T-helper 1 cell treated with Interleukin-12 subunit alpha and Interleukin-12 subunit beta and Interleukin-4 antibody, amounts not matched to agents 30 μg/mL and 1 μg/mL, for 36 hours (primary cell): Measurements from ENCODE around the gene ZFHX3.
A peak's percentile ranks its signal among the peaks of the same experiment; 100 is the strongest.

Experiments
- H3K27ac Mint-ChIP-seq: one replicate; pipeline ENCODE4 v1.8.0; 2021; ENCODE audit warnings: mild to moderate bottlenecking, mixed read lengths
- H3K27me3 Mint-ChIP-seq: one replicate; pipeline ENCODE4 v1.8.0; 2021; ENCODE audit warnings: low read depth, mixed read lengths
- H3K36me3 Mint-ChIP-seq: one replicate; pipeline ENCODE4 v1.8.0; 2021; ENCODE audit warnings: low read depth, mixed read lengths
- H3K4me1 Mint-ChIP-seq: one replicate; pipeline ENCODE4 v1.8.0; 2021; ENCODE audit warnings: low read depth, mixed read lengths
- H3K4me3 Mint-ChIP-seq: one replicate; pipeline ENCODE4 v1.8.0; 2021; ENCODE audit warnings: mild to moderate bottlenecking, moderate library complexity, mixed read lengths
- H3K9me3 Mint-ChIP-seq: one replicate; pipeline ENCODE4 v1.8.0; 2021; ENCODE audit warnings: mixed read lengths

Gene ZFHX3

GRCh38 chr16:72921620-72922019 lies 126.3 kb downstream of the ZFHX3 start:
- Mint-ChIP-seq H3K27ac (peak overlapping the region; percentile 86), H3K4me1 (peaks cover 21% of the 10 kb centered on the region), H3K27me3 (peaks cover 6% of the 10 kb centered on the region)

GRCh38 chr16:72921106-72921505 lies 126.8 kb downstream of the ZFHX3 start:
- Mint-ChIP-seq H3K4me1 (peaks cover 21% of the 10 kb centered on the region), H3K9me3 (peaks cover 7% of the 10 kb centered on the region), H3K27me3 (peaks cover 6% of the 10 kb centered on the region), H3K4me3 (peak overlapping the region; percentile 71), H3K36me3 (peaks cover 2% of the 10 kb centered on the region), H3K27ac (peak overlapping the region; percentile 86)

More at GRCh38 chr16:72921620-72922019, 126.3 kb downstream of the ZFHX3 start:
- H3K4me3 Mint-ChIP-seq = peak overlapping the region; percentile 71
- H3K36me3 Mint-ChIP-seq = peaks cover 2% of the 10 kb centered on the region
- peaks cover 7% of the 10 kb centered on the region for H3K9me3 Mint-ChIP-seq

DNA sequence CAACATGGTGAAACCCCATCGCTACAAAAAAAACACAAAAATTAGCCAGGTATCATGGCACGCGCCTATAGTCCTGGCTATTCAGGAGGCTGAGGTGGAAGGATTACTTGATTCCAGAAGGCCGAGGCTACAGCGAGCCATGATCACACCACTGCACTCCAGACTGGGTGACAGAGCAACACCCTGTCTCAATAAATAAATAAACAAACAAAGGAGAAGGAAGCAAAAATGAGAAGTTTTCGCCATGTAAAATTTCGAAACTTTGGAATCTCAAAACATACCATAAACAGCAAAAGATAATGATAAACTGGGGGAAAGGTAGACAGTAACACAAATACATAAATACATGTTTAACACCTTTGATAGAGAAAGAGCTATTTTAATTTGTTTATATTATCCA lies 130.9 kb downstream of the ZFHX3 start:
- Mint-ChIP-seq H3K27me3 (peaks cover 10% of the 10 kb centered on the region), H3K27ac (no peak overlapping the region), H3K4me3 (no peak overlapping the region), H3K36me3 (peaks cover 2% of the 10 kb centered on the region), H3K9me3 (peaks cover under 1% of the 10 kb centered on the region), H3K4me1 (peaks cover 13% of the 10 kb centered on the region)

DNA sequence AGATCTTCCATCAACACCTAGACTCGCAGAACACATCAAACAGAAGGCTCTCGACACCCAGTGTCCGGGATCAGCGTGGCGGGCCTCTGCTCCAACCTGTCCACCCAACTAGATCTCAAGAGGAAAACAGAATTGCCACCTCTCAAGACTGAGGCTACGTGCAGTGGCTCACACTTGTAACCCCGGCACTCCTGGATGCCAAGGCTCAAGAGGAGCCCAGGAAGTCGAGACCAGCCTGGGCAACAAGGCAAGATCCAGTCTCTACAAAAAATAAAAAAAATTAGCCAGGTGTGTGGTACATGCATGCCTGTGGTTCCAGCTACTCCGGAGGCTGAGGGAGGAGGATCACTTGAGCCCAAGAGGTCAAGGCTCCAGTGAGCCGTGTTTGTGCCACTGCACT lies 132.6 kb downstream of the ZFHX3 start:
- Mint-ChIP-seq H3K4me3 (no peak overlapping the region), H3K27ac (no peak overlapping the region), H3K36me3 (peaks cover 2% of the 10 kb centered on the region), H3K9me3 (no peaks in the 10 kb centered on the region), H3K27me3 (peaks cover 18% of the 10 kb centered on the region), H3K4me1 (peaks cover 5% of the 10 kb centered on the region)

DNA sequence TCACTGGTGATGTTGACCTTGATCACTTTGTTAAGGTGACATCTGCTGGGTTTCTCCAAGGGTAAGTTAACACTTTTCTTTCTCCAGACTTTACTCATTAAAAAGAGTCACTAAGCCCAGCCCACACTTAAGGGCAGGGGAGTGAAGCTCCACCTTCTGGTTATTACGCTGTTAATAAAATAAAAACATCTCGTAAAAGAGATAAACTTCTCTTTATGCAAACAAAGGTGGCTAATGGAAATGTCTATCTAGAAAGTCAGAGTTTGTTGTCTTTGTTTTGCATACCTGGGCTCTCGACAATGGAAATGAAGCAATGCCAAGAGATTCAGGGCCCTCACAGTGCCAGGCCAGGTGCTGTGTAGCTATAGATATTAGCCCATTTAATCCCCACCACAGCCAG lies 134.4 kb downstream of the ZFHX3 start:
- peaks cover 1% of the 10 kb centered on the region for H3K4me1 Mint-ChIP-seq

DNA sequence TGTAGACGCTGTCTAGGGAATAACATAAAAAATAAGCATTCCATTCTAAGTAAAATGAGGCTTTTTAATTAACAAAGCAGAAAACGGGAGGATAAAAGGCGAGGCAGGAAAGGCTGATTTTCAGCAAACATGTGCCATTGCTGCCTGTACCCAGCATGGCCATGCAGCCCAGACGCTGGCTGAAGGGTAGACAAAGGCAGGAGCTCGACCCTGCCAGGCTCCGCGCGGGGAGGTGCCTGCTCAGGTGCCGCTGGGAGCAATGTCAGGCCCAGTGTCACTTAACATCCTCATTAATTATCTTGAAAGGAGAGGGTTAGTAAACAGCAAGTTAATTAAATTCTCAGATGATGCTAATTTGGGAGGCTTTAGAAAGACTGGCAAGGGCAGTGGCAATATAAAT lies 136.0 kb downstream of the ZFHX3 start:
- Mint-ChIP-seq H3K9me3 (no peaks in the 10 kb centered on the region), H3K36me3 (no peaks in the 10 kb centered on the region), H3K27ac (no peak overlapping the region), H3K27me3 (peaks cover 18% of the 10 kb centered on the region), H3K4me1 (no peaks in the 10 kb centered on the region), H3K4me3 (no peak overlapping the region)

More for the DNA sequence above, 134.4 kb downstream of the ZFHX3 start:
- Mint-ChIP-seq H3K27me3 (peaks cover 20% of the 10 kb centered on the region), H3K27ac (no peak overlapping the region), H3K9me3 (no peaks in the 10 kb centered on the region), H3K36me3 (peaks cover 2% of the 10 kb centered on the region), H3K4me3 (no peak overlapping the region)

DNA sequence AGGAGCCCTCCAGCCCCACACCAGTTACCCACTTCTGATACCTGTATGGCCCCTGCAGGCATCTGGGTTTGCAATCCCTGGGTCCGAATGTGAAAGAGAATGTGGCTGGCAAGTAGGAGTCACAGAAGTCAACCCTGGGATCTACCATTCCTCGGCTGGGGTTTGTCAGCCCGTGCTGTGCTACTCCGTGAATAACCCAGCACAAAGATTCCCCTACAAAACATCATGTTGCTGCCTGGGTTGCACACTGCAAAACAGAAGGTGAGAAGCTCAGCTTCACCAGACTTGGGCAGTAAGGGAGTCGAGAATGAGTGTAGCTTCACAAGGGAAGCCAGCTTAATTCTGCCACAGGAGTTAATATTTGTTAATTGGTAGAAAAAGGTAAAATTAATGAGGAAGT lies 137.1 kb downstream of the ZFHX3 start:
- peaks cover 17% of the 10 kb centered on the region for H3K27me3 Mint-ChIP-seq
- H3K4me3 Mint-ChIP-seq = no peak overlapping the region
- H3K27ac Mint-ChIP-seq = no peak overlapping the region
- no peaks in the 10 kb centered on the region for H3K36me3 Mint-ChIP-seq
- no peaks in the 10 kb centered on the region for H3K9me3 Mint-ChIP-seq
- no peaks in the 10 kb centered on the region for H3K4me1 Mint-ChIP-seq

GRCh38 chr16:72910381-72910780 lies 137.5 kb downstream of the ZFHX3 start:
- Mint-ChIP-seq H3K9me3 (no peaks in the 10 kb centered on the region), H3K4me1 (no peaks in the 10 kb centered on the region), H3K27me3 (peaks cover 17% of the 10 kb centered on the region), H3K4me3 (no peak overlapping the region), H3K36me3 (no peaks in the 10 kb centered on the region), H3K27ac (no peak overlapping the region)

DNA sequence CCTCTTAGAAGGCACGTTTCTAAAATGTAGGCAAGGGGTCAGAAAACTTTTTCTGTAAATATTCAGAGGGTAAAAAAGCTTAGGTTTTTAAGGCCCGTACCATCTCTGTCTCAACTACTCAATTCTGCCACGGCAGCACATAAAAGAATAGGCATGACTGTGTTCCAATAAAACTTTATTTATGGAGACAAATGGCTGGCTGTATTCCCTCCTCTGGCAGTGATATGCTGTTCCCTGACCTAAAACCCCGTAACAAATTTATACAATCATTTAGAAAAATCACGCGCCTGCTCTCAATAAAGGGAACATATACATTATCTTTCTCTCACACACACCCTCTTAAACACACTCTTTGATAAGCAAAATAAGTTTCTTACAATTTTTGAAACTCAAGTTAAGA lies 138.7 kb downstream of the ZFHX3 start:
- Mint-ChIP-seq H3K9me3 (no peaks in the 10 kb centered on the region), H3K36me3 (no peaks in the 10 kb centered on the region), H3K27me3 (peaks cover 17% of the 10 kb centered on the region), H3K4me1 (no peaks in the 10 kb centered on the region), H3K4me3 (no peak overlapping the region), H3K27ac (no peak overlapping the region)

- no peak overlapping the region for H3K27ac Mint-ChIP-seq
- H3K36me3 Mint-ChIP-seq = no peaks in the 10 kb centered on the region
- no peaks in the 10 kb centered on the region for H3K9me3 Mint-ChIP-seq
- no peak overlapping the region for H3K4me3 Mint-ChIP-seq
- H3K4me1 Mint-ChIP-seq = no peaks in the 10 kb centered on the region
- peaks cover 17% of the 10 kb centered on the region for H3K27me3 Mint-ChIP-seq
Measured at GRCh38 chr16:72908362-72909167, 139.4 kb downstream of the ZFHX3 start.

DNA sequence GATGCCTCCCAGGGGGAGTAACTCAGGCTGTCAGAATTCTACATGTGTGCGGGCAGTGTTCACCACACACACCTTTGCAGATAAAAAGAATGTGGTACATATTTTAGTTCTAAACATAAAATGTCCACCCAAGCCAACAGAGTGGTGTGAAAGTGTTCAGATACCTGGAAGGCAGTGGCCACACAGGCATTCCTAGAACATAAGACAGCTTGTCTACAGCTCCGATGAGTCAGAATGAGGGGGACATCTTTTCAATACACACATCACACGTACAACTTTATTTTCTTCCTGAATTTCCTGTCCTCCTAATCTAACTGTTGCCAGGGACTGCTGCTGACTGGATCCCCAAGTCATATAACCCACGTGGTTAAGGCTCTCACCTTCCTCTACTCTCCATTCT lies 142.3 kb downstream of the ZFHX3 start:
- Mint-ChIP-seq H3K36me3 (no peaks in the 10 kb centered on the region), H3K9me3 (no peaks in the 10 kb centered on the region), H3K4me1 (no peaks in the 10 kb centered on the region), H3K4me3 (no peak overlapping the region), H3K27me3 (peaks cover 4% of the 10 kb centered on the region), H3K27ac (no peak overlapping the region)

DNA sequence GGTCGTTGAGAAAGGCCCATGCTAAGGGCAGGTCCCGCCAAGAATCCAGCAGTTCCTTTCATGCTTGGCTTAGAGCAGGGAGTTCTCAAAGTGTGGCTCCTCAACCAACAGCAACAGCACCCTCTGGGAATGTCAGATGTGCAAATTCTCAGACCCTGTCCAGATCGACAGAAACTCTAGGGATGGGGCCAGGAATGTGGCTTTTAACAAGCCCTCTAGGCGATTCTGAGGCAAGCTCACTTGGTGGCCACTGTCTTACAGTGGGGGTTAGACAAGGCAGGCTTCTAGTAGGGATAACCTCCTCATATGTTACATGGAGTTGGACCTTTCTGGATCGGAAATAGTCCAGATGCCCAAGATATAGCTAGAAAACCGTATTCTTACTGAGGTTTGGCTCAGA lies 144.8 kb downstream of the ZFHX3 start:
- H3K36me3 Mint-ChIP-seq = no peaks in the 10 kb centered on the region
- no peak overlapping the region for H3K4me3 Mint-ChIP-seq
- no peaks in the 10 kb centered on the region for H3K4me1 Mint-ChIP-seq
- H3K9me3 Mint-ChIP-seq = no peaks in the 10 kb centered on the region
- H3K27me3 Mint-ChIP-seq = peaks cover 6% of the 10 kb centered on the region
- no peak overlapping the region for H3K27ac Mint-ChIP-seq

- no peaks in the 10 kb centered on the region for H3K36me3 Mint-ChIP-seq
- H3K4me1 Mint-ChIP-seq = no peaks in the 10 kb centered on the region
- no peak overlapping the region for H3K27ac Mint-ChIP-seq
- no peak overlapping the region for H3K4me3 Mint-ChIP-seq
- peaks cover 6% of the 10 kb centered on the region for H3K27me3 Mint-ChIP-seq
- no peaks in the 10 kb centered on the region for H3K9me3 Mint-ChIP-seq
Measured at GRCh38 chr16:72902206-72902605, 145.7 kb downstream of the ZFHX3 start.

DNA sequence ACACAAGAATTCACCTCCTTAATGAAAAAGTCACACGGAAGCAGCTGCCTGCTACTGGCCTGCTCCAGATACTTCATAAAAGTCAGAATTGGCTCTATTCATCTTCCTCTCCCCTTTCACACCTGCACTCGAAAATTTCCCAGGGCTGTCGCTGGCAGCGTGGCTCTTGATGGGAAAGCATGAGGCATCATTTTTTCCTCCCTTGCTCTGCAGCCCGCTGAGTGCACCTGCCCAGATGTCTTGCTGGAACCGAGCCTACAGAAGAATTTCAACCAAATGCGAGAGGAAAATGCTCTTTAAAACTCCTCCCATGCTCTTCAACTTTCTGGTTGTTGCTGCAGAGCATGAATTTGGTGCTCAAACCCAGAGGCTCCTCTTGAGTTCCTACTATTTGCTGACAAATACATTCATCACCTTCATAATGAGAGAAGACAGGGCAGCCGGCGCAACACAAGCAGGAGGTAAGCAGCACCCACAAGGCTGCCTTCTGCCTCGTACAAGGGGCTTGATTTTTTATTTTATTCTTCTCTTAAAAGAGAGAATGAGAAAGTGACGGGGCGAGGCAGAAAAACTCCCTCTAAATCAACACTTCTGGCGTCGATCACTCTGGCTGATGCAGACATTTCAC lies 146.8 kb downstream of the ZFHX3 start:
- no peak overlapping the region for H3K4me3 Mint-ChIP-seq
- no peaks in the 10 kb centered on the region for H3K36me3 Mint-ChIP-seq
- H3K27me3 Mint-ChIP-seq = peaks cover 9% of the 10 kb centered on the region

DNA sequence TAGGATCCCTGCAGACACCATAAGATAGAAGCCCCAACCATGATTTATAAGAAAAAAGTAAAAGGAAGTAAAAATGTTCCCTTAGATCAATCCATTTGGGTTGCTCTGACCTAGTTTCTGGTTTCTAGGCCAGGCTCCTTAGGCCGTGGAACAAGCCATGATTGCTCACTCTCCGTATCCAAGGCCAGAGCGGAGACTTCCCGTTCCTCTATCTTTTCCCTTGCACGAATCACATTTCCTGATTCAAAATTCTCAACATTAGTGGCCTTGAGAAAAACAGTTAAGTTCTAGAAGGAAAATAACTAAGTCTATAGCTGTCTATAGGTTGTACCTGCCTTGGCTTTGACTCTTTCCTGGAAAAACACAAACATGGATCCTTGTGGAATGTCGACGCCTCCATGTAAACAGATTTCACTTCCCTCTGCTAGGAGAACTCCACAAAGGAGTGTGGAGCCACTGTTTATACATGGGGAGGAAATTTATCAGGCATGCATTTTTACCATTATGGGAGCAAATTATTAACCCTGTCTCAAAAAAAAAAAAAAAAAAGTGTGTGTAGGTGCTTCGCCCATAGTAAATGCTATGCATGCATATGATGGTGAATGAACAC lies 149.6 kb downstream of the ZFHX3 start:
- H3K36me3 Mint-ChIP-seq = no peaks in the 10 kb centered on the region
- H3K4me1 Mint-ChIP-seq = no peaks in the 10 kb centered on the region
- H3K27me3 Mint-ChIP-seq = peaks cover 10% of the 10 kb centered on the region
- H3K27ac Mint-ChIP-seq = no peak overlapping the region
- no peaks in the 10 kb centered on the region for H3K9me3 Mint-ChIP-seq
- no peak overlapping the region for H3K4me3 Mint-ChIP-seq

More for the DNA sequence above, 146.8 kb downstream of the ZFHX3 start:
- Mint-ChIP-seq H3K9me3 (no peaks in the 10 kb centered on the region), H3K4me1 (no peaks in the 10 kb centered on the region), H3K27ac (no peak overlapping the region)
